ENCODE data around the gene GLIS1. TPM values are rescaled to one million over a fixed set of nuclear protein-coding genes. Genes with fewer than 3 reads are reported as not detected.

Gene GLIS1
- total and polyA plus RNA-seq, 4 donors: 0.50 to 3.8 (median 1.4) TPM

Small RNA genes within 50 kb of the gene (small RNA-seq; reads per million reads assigned to genes)
- gene RF00418 (ENCODE audit: low replicate concordance): not detected
- gene RNU7-95P (ENCODE audit: low replicate concordance): not detected

Other genes starting within 250 kb of the GLIS1 start
- gene NDC1, start 99.1 kb upstream of the GLIS1 start, total RNA-seq: 10 to 100 TPM; 16.6 to 28.7 TPM
- gene NDC1, start 99.1 kb upstream of the GLIS1 start, polyA plus RNA-seq (ENCODE audit: insufficient read length in 2 of 2): 10 to 100 TPM; 15.3 to 17.6 TPM
- 10 to 100 TPM; 34.8 to 37.6 TPM for gene YIPF1, start 150.6 kb upstream of the GLIS1 start, total RNA-seq
- 10 to 100 TPM; 37.4 to 38.1 TPM for gene YIPF1, start 150.6 kb upstream of the GLIS1 start, polyA plus RNA-seq (ENCODE audit: insufficient read length in 2 of 2)
- gene DIO1, start 155.0 kb upstream of the GLIS1 start, total RNA-seq: under 1 TPM in 1 of 2 donors, not detected in 1; 0.11 TPM
- under 1 TPM in 1 of 2 donors, not detected in 1; 0.57 TPM for gene DIO1, start 155.0 kb upstream of the GLIS1 start, polyA plus RNA-seq (ENCODE audit: insufficient read length in 2 of 2)
- 10 to 100 TPM; 38.7 to 57.7 TPM for gene IFT25, start 206.5 kb upstream of the GLIS1 start, total RNA-seq
- 10 to 100 TPM; 48.3 to 54.8 TPM for gene IFT25, start 206.5 kb upstream of the GLIS1 start, polyA plus RNA-seq (ENCODE audit: insufficient read length in 2 of 2)
- 10 to 100 TPM; 19.5 to 38.2 TPM for gene LRRC42, start 207.2 kb upstream of the GLIS1 start, total RNA-seq
- 10 to 100 TPM; 26.6 to 26.9 TPM for gene LRRC42, start 207.2 kb upstream of the GLIS1 start, polyA plus RNA-seq (ENCODE audit: insufficient read length in 2 of 2)